HepG2 (cell line): ENCODE measurements around the gene PEX11B. TPM values are rescaled to one million over a fixed set of nuclear protein-coding genes. Genes with fewer than 3 reads are reported as not detected.
A peak's percentile ranks its signal among the peaks of the same experiment; 100 is the strongest.

ENCODE experiments used
- ATF2 ChIP-seq: sonication (generic); formaldehyde crosslinking; IDR thresholded peaks from 2 replicates; pipeline ENCODE4 v1.4.0; 2020; ENCODE audit warnings: missing genetic modification reagents
- BORCS8-MEF2B ChIP-seq: sonication (generic); formaldehyde crosslinking; IDR thresholded peaks from 2 replicates; pipeline ENCODE4 v1.8.0; 2022; ENCODE audit warnings: mild to moderate bottlenecking, missing genetic modification reagents
- DPF2 ChIP-seq: sonication (generic); formaldehyde crosslinking; IDR thresholded peaks from 2 replicates; pipeline ENCODE4 v1.4.0; 2020; ENCODE audit warnings: mild to moderate bottlenecking, low read depth, missing genetic modification reagents, borderline replicate concordance
- ETV5 ChIP-seq: IDR thresholded peaks from 2 replicates; pipeline ENCODE4 v1.6.1; 2018; ENCODE audit warnings: missing biosample characterization, missing genetic modification reagents, inconsistent platforms, borderline replicate concordance
- FOXJ3 ChIP-seq: sonication (generic); formaldehyde crosslinking; IDR thresholded peaks from 2 replicates; pipeline ENCODE4 v1.4.0; 2020; ENCODE audit warnings: missing genetic modification reagents, mild to moderate bottlenecking, borderline replicate concordance
- LBX2 ChIP-seq: sonication (generic); formaldehyde crosslinking; IDR thresholded peaks from 2 replicates; pipeline ENCODE4 v1.5.0; 2020; ENCODE audit warnings: missing genetic modification reagents, mild to moderate bottlenecking, borderline replicate concordance
- MTF1 ChIP-seq: sonication (generic); formaldehyde crosslinking; IDR thresholded peaks from 2 replicates; pipeline ENCODE4 v1.5.0; 2020; ENCODE audit warnings: missing genetic modification reagents
- NAIF1 ChIP-seq: sonication (generic); formaldehyde crosslinking; IDR thresholded peaks from 2 replicates; pipeline ENCODE4 v1.5.0; 2020; ENCODE audit warnings: mild to moderate bottlenecking, missing genetic modification reagents, borderline replicate concordance
- PCBP2 ChIP-seq: fragments of 200-400 bp; formaldehyde crosslinking; optimal IDR thresholded peaks from 2 replicates; pipeline ENCODE3; 2018; ENCODE audit warnings: low read length, low read depth; ENCODE audit not compliant: poor library complexity, severe bottlenecking
- RBM22 ChIP-seq: fragments of 200-400 bp; formaldehyde crosslinking; optimal IDR thresholded peaks from 2 replicates; pipeline ENCODE3; 2017; ENCODE audit warnings: mild to moderate bottlenecking, low read length, moderate library complexity
- ZBTB20 ChIP-seq: sonication (generic); formaldehyde crosslinking; IDR thresholded peaks from 2 replicates; pipeline ENCODE4 v1.8.1; 2023; ENCODE audit warnings: missing genetic modification reagents, low read depth, mild to moderate bottlenecking, borderline replicate concordance
- ZBTB3 ChIP-seq: sonication (generic); formaldehyde crosslinking; IDR thresholded peaks from 2 replicates; pipeline ENCODE4 v1.4.0; 2020; ENCODE audit warnings: low read depth, mild to moderate bottlenecking, moderate library complexity, missing genetic modification reagents, borderline replicate concordance
- ZFP91 ChIP-seq: sonication (generic); formaldehyde crosslinking; IDR thresholded peaks from 2 replicates; pipeline ENCODE4 v1.9.0; 2022; ENCODE audit warnings: missing genetic modification reagents, mild to moderate bottlenecking, borderline replicate concordance
- ZNF142 ChIP-seq: sonication (generic); formaldehyde crosslinking; IDR thresholded peaks from 2 replicates; pipeline ENCODE4 v1.4.0; 2020; ENCODE audit warnings: missing genetic modification reagents
- ZNF367 ChIP-seq: sonication (generic); formaldehyde crosslinking; IDR thresholded peaks from 2 replicates; pipeline ENCODE4 v1.4.0; 2020; ENCODE audit warnings: missing genetic modification reagents, borderline replicate concordance
- ZNF629 ChIP-seq: sonication (generic); formaldehyde crosslinking; conservative IDR thresholded peaks from 2 replicates; pipeline ENCODE4 v1.5.0; 2020; ENCODE audit warnings: missing genetic modification reagents
- ZNF670 ChIP-seq: sonication (generic); formaldehyde crosslinking; IDR thresholded peaks from 2 replicates; pipeline ENCODE4 v1.8.0; 2022; ENCODE audit warnings: mild to moderate bottlenecking, missing genetic modification reagents, borderline replicate concordance
- ZNF713 ChIP-seq: sonication (generic); formaldehyde crosslinking; IDR thresholded peaks from 2 replicates; pipeline ENCODE4 v1.4.0; 2020; ENCODE audit warnings: mild to moderate bottlenecking, missing genetic modification reagents
- polyA plus RNA-seq, 8 experiments: library from polyadenylated mRNA; depleted of rRNA in 3 of 8; stranded (reverse) in 7 of 8; unstranded in 1 of 8; fragments of >200 nt; fragmentation: Illumina TruSeq in 4 of 8; extraction: Trizol in 4 of 8; gene quantifications; 2 replicates each; pipeline versions ENCODE4 v1.2.1 to v1.2.3, GENCODE V29; 2011 to 2016; ENCODE audit warnings: low read depth in 4 of 8, missing spikeins in 1 of 8, mixed read lengths in 1 of 8; ENCODE audit not compliant: insufficient read depth in 1 of 8
- total RNA-seq, 5 experiments: library from RNA; depleted of rRNA; stranded (reverse); fragments of >200 nt; fragmentation: Illumina TruSeq; extraction: Trizol; gene quantifications; 2 replicates each; pipeline ENCODE4 v1.2.3, GENCODE V29; 2016; ENCODE audit warnings: low read depth in 1 of 5

PEX11B gene
- total and polyA plus RNA-seq, 2 of the 13 experiments (the other 11 are each of a cell fraction or from before 2014, with no cell fraction given), result 21.6 to 48.4 TPM

DNA sequence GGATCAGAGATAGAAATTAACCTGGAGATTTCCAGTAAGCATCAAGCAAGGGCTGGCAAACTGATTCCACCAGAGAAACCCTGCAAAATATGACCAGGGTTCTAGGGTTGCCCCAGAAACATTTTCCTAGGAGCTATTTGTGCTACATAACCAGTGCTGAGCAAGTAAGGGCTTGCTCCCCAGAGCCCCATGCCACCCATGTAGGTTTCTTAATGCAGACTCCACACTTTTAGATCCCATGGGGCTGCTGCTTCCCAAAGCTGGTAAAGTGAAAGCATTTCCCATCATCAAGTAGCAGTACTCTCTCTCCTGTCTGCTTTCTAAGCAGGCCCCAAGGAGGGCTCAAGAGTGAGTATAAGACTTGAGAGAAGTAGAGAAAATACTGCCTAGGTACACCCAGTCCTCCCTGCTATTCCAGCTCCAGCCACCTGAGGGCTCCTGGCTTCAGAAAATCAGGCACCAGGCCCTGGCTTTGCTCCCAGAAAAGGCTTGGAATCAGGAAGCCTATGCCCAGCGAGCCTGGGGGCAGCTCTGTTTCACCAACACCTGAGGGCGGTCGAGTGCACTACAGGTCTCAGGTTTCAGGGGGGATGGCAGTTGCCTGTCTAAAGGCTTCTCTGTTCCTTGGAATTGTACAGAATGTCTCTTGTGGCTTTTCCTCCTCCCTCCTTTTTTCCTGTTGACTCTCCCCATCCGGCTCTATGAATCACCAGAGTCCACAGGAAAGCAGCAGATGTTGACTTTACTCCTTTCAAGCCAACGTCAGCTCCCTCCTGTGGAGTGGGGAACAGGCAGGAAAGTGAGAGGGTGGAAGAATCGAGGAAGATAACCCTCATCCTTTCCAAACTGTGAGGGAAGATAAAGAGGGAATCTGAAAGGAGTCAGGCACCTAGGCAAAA is 26.7 kb downstream of the PEX11B start (continued):
- TF ChIP-seq ZBTB3 (CRISPR knock-in tag) (no peak), RBM22 (no peak), ZNF142 (CRISPR knock-in tag) (peak; percentile 80), ATF2 (CRISPR knock-in tag) (peak; percentile 44; the same call in 1 of the 2 replicates), FOXJ3 (CRISPR knock-in tag) (peak; percentile 76; the same call in 1 of the 2 replicates), BORCS8-MEF2B (CRISPR knock-in tag) (no peak), DPF2 (CRISPR knock-in tag) (peak; percentile 64; the same call in 1 of the 2 replicates), PCBP2 (no peak), ZNF367 (no peak), LBX2 (CRISPR knock-in tag) (no peak), ZBTB20 (CRISPR knock-in tag) (0 out of 2 replicates have a peak, but pooled peaks have one; percentile 62), ZNF670 (CRISPR knock-in tag) (0 out of 2 replicates have a peak, but pooled peaks have one; percentile 67), MTF1 (no peak), ZNF713 (no peak), ETV5 (CRISPR knock-in tag) (peak; percentile 98), ZFP91 (peak; percentile 79; the same call in 1 of the 2 replicates), NAIF1 (CRISPR knock-in tag) (no peak), ZNF629 (CRISPR knock-in tag) (no peak; the same call in 1 of the 2 replicates)
